ENCODE measurements around the gene ADAM33. TPM values are rescaled to one million over a fixed set of nuclear protein-coding genes. Genes with fewer than 3 reads are reported as not detected.

ADAM33 gene
- total and polyA plus RNA-seq, 2 of the 8 experiments (the other 6 are each of a cell fraction or from before 2014, with no cell fraction given): 4.2 to 6.0 TPM

- Histone ChIP-seq H3K4me2 (ENCODE audit: insufficient read depth in 1 of 2, low read depth in 2 of 2, low read length in 2 of 2) (no peak overlapping the region), H4K8ac (ENCODE audit: extremely low read depth, insufficient read depth, low read length) (0 out of 2 replicates have a peak overlapping the region, but pooled peaks have one; percentile 35), H2BK120ac (replicated peaks; ENCODE audit: low read depth, low read length) (no peak overlapping the region), H3K27me3 (replicated peaks in 1 of 4; ENCODE audit: control insufficient read depth in 3 of 4, extremely low read depth in 1 of 4, insufficient read depth in 3 of 4, low read length in 3 of 4) (no peaks in the 10 kb centered on the region), H3K79me2 (ENCODE audit: control insufficient read depth in 1 of 2, insufficient read depth in 2 of 2, low read length in 2 of 2) (no peaks in the 10 kb centered on the region), H3K9me3 (ENCODE audit: insufficient read depth in 2 of 2, low read depth in 1 of 2, low read length in 1 of 2) (peaks cover 4 to 6% of the 10 kb centered on the region in 2 experiments; a peak in 2 of 4 replicates), H3K56ac (replicated peaks; ENCODE audit: insufficient read length, low read depth, low read length) (no peak overlapping the region), H3K9ac (replicated peaks in 1 of 4; ENCODE audit: extremely low read depth in 1 of 4, low read depth in 3 of 4, low read length in 3 of 4) (no peak overlapping the region), H3K4ac (replicated peaks; ENCODE audit: insufficient read length, low read depth, low read length) (no peak overlapping the region), H4K91ac (replicated peaks; ENCODE audit: insufficient read length, low read length) (no peak overlapping the region), H3K79me1 (ENCODE audit: low read depth, low read length) (no peaks in the 10 kb centered on the region), H4K5ac (ENCODE audit: insufficient read length, low read depth, low read length) (no peak overlapping the region), H3K14ac (ENCODE audit: insufficient read length) (no peak overlapping the region), H3K4me1 (replicated peaks in 1 of 4; ENCODE audit: control insufficient read depth in 3 of 4, insufficient read depth in 4 of 4, low read length in 3 of 4) (no peaks in the 10 kb centered on the region), H3K18ac (ENCODE audit: extremely low read depth, low read length) (no peak overlapping the region), H2BK5ac (ENCODE audit: low read depth, low read length) (no peak overlapping the region), H3K4me3 (ENCODE audit: extremely low read depth in 1 of 4, insufficient read depth in 2 of 4, low read depth in 3 of 4, low read length in 4 of 4) (no peak overlapping the region), H2BK15ac (ENCODE audit: low read length) (no peak overlapping the region), H4K20me1 (replicated peaks in 1 of 2; ENCODE audit: control insufficient read depth in 1 of 2, insufficient read depth in 2 of 2, low read length in 2 of 2) (no peaks in the 10 kb centered on the region), H2AFZ (ENCODE audit: low read length) (no peak overlapping the region), H3K36me3 (ENCODE audit: control insufficient read depth in 2 of 4, insufficient read depth in 4 of 4, low read length in 3 of 4) (no peaks in the 10 kb centered on the region), H2BK12ac (ENCODE audit: low read depth, low read length) (no peak overlapping the region), H3K23ac (ENCODE audit: insufficient read length) (no peak overlapping the region), H3K27ac (ENCODE audit: low read depth, low read length) (no peak overlapping the region), H3K23me2 (ENCODE audit: low read depth, low read length) (no peaks in the 10 kb centered on the region), H2AK5ac (ENCODE audit: low read depth, low read length) (no peak overlapping the region), H2BK20ac (ENCODE audit: low read length) (no peak overlapping the region)
- ChIA-PET CTCF (ENCODE audit: partially characterized antibody) (interaction anchor here (42.0 to 45.1 kb wide), 2 partner anchors 7 kb away, joined by 1432 read pairs; partner anchors contain the start of genes ADAM33 and SIGLEC1), POLR2A (ENCODE audit: partially characterized antibody) (interaction anchor here (0.6 to 1.2 kb wide), 2 partner anchors 13 to 85 kb away, joined by 3 read pairs; no protein-coding TSS in a partner anchor)
- WGBS, 2 experiments (ENCODE audit: extremely low coverage in 1 of 2, insufficient coverage in 1 of 2, insufficient read length in 1 of 2, insufficient replicate concordance in 2 of 2, low coverage in 1 of 2, low lambda C conversion rate in 2 of 2, missing lambda C conversion rate in 1 of 2): 90% methylated on average over 13 of the region's 13 CpGs; no CpG with 5 or more reads in 1 of the 2 experiments
- DNase-seq (ENCODE audit: low read depth in 1 of 2, low spot score in 2 of 2) (no peak), FAIRE-seq (no peak)
- TF ChIP-seq SRF (IDR thresholded peaks at IDR 0.05; ENCODE audit: low read depth, low read length): no peak
- no peak for TF ChIP-seq YY1 (IDR thresholded peaks at IDR 0.05; ENCODE audit: low read depth, low read length)
- no peak for TF ChIP-seq SIN3A (conservative IDR thresholded peaks at IDR 0.05 in 1 of 2, IDR thresholded peaks at IDR 0.05 in 1 of 2; ENCODE audit: low read depth in 1 of 2, low read length in 2 of 2)
- TF ChIP-seq SP4 (IDR thresholded peaks at IDR 0.05; ENCODE audit: low read length): no peak
- no peak for TF ChIP-seq RNF2 (IDR thresholded peaks at IDR 0.05; ENCODE audit: borderline replicate concordance, low read depth, low read length, missing control alignments, poor library complexity, severe bottlenecking)
- TF ChIP-seq JUN (IDR thresholded peaks at IDR 0.05; ENCODE audit: low read depth, low read length): no peak
- TF ChIP-seq RFX5 (IDR thresholded peaks at IDR 0.05; ENCODE audit: borderline replicate concordance, low read depth, low read length): no peak
- no peak for TF ChIP-seq TAF1 (IDR thresholded peaks at IDR 0.05; ENCODE audit: low read depth, low read length)
- no peak for TF ChIP-seq RXRA (IDR thresholded peaks at IDR 0.05; ENCODE audit: insufficient read depth, low read depth, low read length)
- TF ChIP-seq KDM5A (IDR thresholded peaks at IDR 0.05; ENCODE audit: low read length): no peak
- TF ChIP-seq, protein P1, sequence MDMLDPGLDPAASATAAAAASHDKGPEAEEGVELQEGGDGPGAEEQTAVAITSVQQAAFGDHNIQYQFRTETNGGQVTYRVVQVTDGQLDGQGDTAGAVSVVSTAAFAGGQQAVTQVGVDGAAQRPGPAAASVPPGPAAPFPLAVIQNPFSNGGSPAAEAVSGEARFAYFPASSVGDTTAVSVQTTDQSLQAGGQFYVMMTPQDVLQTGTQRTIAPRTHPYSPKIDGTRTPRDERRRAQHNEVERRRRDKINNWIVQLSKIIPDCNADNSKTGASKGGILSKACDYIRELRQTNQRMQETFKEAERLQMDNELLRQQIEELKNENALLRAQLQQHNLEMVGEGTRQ (IDR thresholded peaks at IDR 0.05; ENCODE audit: low read length): no peak
These were observed 11.6 kb upstream of the ADAM33 start for GRCh38 chr20:3693376-3693775.

Data from H1 (cell line).